HCT116 (cell line): ENCODE measurements around the gene PDLIM3. TPM values are rescaled to one million over a fixed set of nuclear protein-coding genes. Genes with fewer than 3 reads are reported as not detected.

ENCODE experiments used
- ATAC-seq: fragments of 200-7000 bp; cut with Tn5 transposase; 2 replicates; pipeline ENCODE4 v1.9.1; 2020; ENCODE audit warnings: mild to moderate bottlenecking, moderate library complexity
- BruUV-seq: library from RNA; stranded (reverse); fragments of 400-500 nt; replicated peaks from 2 replicates; lab custom pipeline; 2021; lab: Mats Ljungman, UMichigan
- CTCF ChIA-PET: fragments of 300-600 bp; sonication (Branson Sonifier 250); formaldehyde crosslinking; loops from one replicate; lab custom pipeline; 2021; ENCODE audit warnings: antibody characterized with exemption; lab: Charles Lee
- POLR2A ChIA-PET: fragments of 300-600, 350-600 bp; sonication (Branson Sonifier 250); formaldehyde crosslinking; loops from one replicate; lab custom pipeline; 2021; ENCODE audit warnings: antibody characterized with exemption; lab: Charles Lee
- RAD21 ChIA-PET, 2 experiments: fragments of 300-600 bp; sonication (Branson Sonifier 250); formaldehyde crosslinking; loops; one replicate each; lab custom pipeline; 2023; ENCODE audit warnings: low total read pairs in 2 of 2; ENCODE audit not compliant: uncharacterized antibody in 2 of 2, unreplicated experiment in 2 of 2, low non-redundant PET in 1 of 2; lab: Charles Lee
- DNase-seq: peaks from one replicate; pipeline ENCODE4 v3.0.0-alpha.2; 2010; ENCODE audit warnings: low read depth, low spot score
- H2AFZ ChIP-seq: fragments of 200-600 bp; shearing (Covaris generic), sonication (generic); 2 replicates; pipeline ENCODE4 v1.6.1; 2017; ENCODE audit warnings: low read depth, mixed run types, mixed read lengths, antibody characterized with exemption, low read length; ENCODE audit not compliant: poor library complexity, severe bottlenecking
- H3K27ac ChIP-seq: 2 replicates; pipeline ENCODE4 v1.5.1; 2012; ENCODE audit warnings: low read depth, low read length
- H3K27me3 ChIP-seq: fragments of 200-600 bp; sonication (generic); 2 replicates; pipeline ENCODE4 v1.6.1; 2016; ENCODE audit warnings: mixed run types, low read length, mixed read lengths; ENCODE audit not compliant: insufficient read depth
- H3K36me3 ChIP-seq, 2 experiments: fragments of 200-500 bp in 1 of 2; fragments of 200-600 bp in 1 of 2; sonication (Bioruptor generic) in 1 of 2; sonication (generic) in 1 of 2; 2 replicates each; pipeline versions ENCODE4 v1.5.1 to v1.6.1; 2014 to 2016; ENCODE audit warnings: low read length in 2 of 2, inconsistent platforms in 1 of 2, mixed read lengths in 1 of 2, mixed run types in 1 of 2; ENCODE audit not compliant: insufficient read depth in 2 of 2, control insufficient read depth in 1 of 2
- H3K4me1 ChIP-seq, 2 experiments: fragments of 200-600 bp in 1 of 2; sonication (generic) in 1 of 2; 2 replicates each; pipeline versions ENCODE4 v1.5.1 to v1.6.1; 2012 to 2017; ENCODE audit warnings: low read length in 2 of 2, inconsistent platforms in 1 of 2, mild to moderate bottlenecking in 1 of 2, mixed read lengths in 1 of 2, mixed run types in 1 of 2, moderate library complexity in 1 of 2; ENCODE audit not compliant: insufficient read depth in 2 of 2, control insufficient read depth in 1 of 2
- H3K4me2 ChIP-seq: fragments of 200-600 bp; sonication (generic); 2 replicates; pipeline ENCODE4 v1.6.1; 2017; ENCODE audit warnings: mixed run types, low read length, mixed read lengths
- H3K4me3 ChIP-seq, 2 experiments: fragments of 200-600 bp in 1 of 2; sonication (generic) in 1 of 2; replicated peaks in 1 of 2; 2 replicates each; pipeline ENCODE4 v1.5.1; 2011 to 2016; ENCODE audit warnings: low read length in 2 of 2, control low read depth in 1 of 2, low read depth in 1 of 2, mild to moderate bottlenecking in 1 of 2, mixed read lengths in 1 of 2, mixed run types in 1 of 2
- H3K79me2 ChIP-seq: fragments of 200-600 bp; sonication (generic); 2 replicates; pipeline ENCODE4 v1.6.1; 2017; ENCODE audit warnings: mild to moderate bottlenecking, mixed run types, low read length, moderate library complexity, mixed read lengths; ENCODE audit not compliant: insufficient read depth
- H3K9ac ChIP-seq: fragments of 200-600 bp; sonication (generic); 2 replicates; pipeline ENCODE4 v1.6.1; 2016; ENCODE audit warnings: low read length, mixed read lengths
- H3K9me2 ChIP-seq: fragments of 200-600 bp; sonication (generic), shearing (Covaris generic); 2 replicates; pipeline ENCODE4 v1.6.1; 2017; ENCODE audit warnings: mixed run types, mild to moderate bottlenecking, moderate library complexity; ENCODE audit not compliant: insufficient read depth
- H3K9me3 ChIP-seq, 2 experiments: fragments of 200-500 bp in 1 of 2; fragments of 200-600 bp in 1 of 2; sonication (Bioruptor generic) in 1 of 2; sonication (generic) in 1 of 2; 2 replicates each; pipeline ENCODE4 v1.6.1; 2014 to 2017; ENCODE audit warnings: low read length in 2 of 2, mixed read lengths in 2 of 2, inconsistent platforms in 1 of 2, low read depth in 1 of 2, mild to moderate bottlenecking in 1 of 2, mixed run types in 1 of 2, moderate library complexity in 1 of 2; ENCODE audit not compliant: control insufficient read depth in 1 of 2, insufficient read depth in 1 of 2
- H4K20me1 ChIP-seq: fragments of 200-600 bp; sonication (generic), shearing (Covaris generic); 2 replicates; pipeline ENCODE4 v1.6.1; 2017; ENCODE audit warnings: mixed run types, mild to moderate bottlenecking, moderate library complexity; ENCODE audit not compliant: insufficient read depth
- CEBPB ChIP-seq: IDR thresholded peaks from 2 replicates; pipeline ENCODE4 v1.6.1; 2012; ENCODE audit warnings: low read depth
- MAX ChIP-seq: IDR thresholded peaks from 2 replicates; pipeline ENCODE4 v1.6.1; 2012
- POLR2A ChIP-seq: IDR thresholded peaks from 2 replicates; pipeline ENCODE4 v1.7.0; 2011; ENCODE audit warnings: borderline replicate concordance; ENCODE audit not compliant: insufficient read depth, insufficient read length; ENCODE audit errors: extremely low read depth
- ZFX ChIP-seq: fragments of 450-650 bp; IDR thresholded peaks from 2 replicates; pipeline ENCODE4 v1.6.1; 2017
- intact Hi-C: fragments of 100-400 bp; cut with micrococcal nuclease; formaldehyde crosslinking; loops from 2 replicates; pipeline ENCODE4 v1.10.0; 2022
- total RNA-seq: library from RNA; stranded (reverse); gene quantifications from one replicate; pipeline ENCODE4 v1.2.1, GENCODE V29; 2021; ENCODE audit not compliant: unreplicated experiment
- TF ChIP-seq, protein P1 (sequence below): IDR thresholded peaks from 2 replicates; pipeline ENCODE4 v1.6.1; 2012; ENCODE audit warnings: low read depth

PDLIM3 gene
- total RNA-seq, 1 experiment from 2014 or later: 11.5 TPM

GRCh38 chr4:185518494-185518893, 16.8 kb downstream of the PDLIM3 start (continued):
- TF ChIP-seq, protein P1, sequence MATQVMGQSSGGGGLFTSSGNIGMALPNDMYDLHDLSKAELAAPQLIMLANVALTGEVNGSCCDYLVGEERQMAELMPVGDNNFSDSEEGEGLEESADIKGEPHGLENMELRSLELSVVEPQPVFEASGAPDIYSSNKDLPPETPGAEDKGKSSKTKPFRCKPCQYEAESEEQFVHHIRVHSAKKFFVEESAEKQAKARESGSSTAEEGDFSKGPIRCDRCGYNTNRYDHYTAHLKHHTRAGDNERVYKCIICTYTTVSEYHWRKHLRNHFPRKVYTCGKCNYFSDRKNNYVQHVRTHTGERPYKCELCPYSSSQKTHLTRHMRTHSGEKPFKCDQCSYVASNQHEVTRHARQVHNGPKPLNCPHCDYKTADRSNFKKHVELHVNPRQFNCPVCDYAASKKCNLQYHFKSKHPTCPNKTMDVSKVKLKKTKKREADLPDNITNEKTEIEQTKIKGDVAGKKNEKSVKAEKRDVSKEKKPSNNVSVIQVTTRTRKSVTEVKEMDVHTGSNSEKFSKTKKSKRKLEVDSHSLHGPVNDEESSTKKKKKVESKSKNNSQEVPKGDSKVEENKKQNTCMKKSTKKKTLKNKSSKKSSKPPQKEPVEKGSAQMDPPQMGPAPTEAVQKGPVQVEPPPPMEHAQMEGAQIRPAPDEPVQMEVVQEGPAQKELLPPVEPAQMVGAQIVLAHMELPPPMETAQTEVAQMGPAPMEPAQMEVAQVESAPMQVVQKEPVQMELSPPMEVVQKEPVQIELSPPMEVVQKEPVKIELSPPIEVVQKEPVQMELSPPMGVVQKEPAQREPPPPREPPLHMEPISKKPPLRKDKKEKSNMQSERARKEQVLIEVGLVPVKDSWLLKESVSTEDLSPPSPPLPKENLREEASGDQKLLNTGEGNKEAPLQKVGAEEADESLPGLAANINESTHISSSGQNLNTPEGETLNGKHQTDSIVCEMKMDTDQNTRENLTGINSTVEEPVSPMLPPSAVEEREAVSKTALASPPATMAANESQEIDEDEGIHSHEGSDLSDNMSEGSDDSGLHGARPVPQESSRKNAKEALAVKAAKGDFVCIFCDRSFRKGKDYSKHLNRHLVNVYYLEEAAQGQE: no peak
- no peak for TF ChIP-seq POLR2A
- no peak for TF ChIP-seq ZFX
- no peak for TF ChIP-seq CEBPB

DNA sequence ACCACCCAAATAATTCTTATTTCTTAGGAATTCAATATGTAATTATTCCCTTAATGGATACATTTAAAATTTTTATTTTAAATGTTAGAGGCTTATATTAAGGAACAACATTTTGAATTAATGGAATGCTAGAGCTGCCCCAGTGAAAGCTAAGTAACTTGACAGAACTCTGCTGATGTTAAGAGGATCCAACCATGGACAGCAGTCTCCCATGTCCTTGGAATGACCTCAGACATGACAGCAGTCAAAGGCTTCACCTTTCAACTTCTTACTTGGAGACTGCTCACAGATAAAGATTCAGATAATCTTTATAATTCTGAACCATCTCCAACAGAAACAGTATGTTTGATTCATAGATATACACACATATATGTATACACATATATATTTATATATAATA, 17.2 kb downstream of the PDLIM3 start:
- Histone ChIP-seq H2AFZ (no peak overlapping the region), H3K27ac (no peak overlapping the region), H3K9ac (no peak overlapping the region), H3K79me2 (no peaks in the 10 kb centered on the region), H3K9me3 (no peaks in the 10 kb centered on the region), H3K4me3 (no peak overlapping the region), H4K20me1 (no peaks in the 10 kb centered on the region), H3K9me2 (no peaks in the 10 kb centered on the region), H3K36me3 (no peaks in the 10 kb centered on the region), H3K27me3 (no peaks in the 10 kb centered on the region), H3K4me2 (no peak overlapping the region), H3K4me1 (no peaks in the 10 kb centered on the region)
- TF ChIP-seq, protein P1: peak; percentile 6; the same call in 1 of the 2 replicates
- TF ChIP-seq MAX: no peak
- ChIA-PET POLR2A (no interaction called here), CTCF (no interaction called here), RAD21 (no interaction called here)
- BruUV-seq: no TSS peak
- DNase-seq (no peak), ATAC-seq (no peak)
- intact Hi-C loops: no loop called here
